ENCODE data around the gene NUP62CL. TPM values are rescaled to one million over a fixed set of nuclear protein-coding genes. Genes with fewer than 3 reads are reported as not detected.
"Not testable (repeated sequence)": the region's sequence is repeated elsewhere in the genome, so short reads cannot be mapped to it uniquely, and the experiment has no call there.

NUP62CL gene
- 1 to 10 TPM; 1.1 to 1.8 TPM for total RNA-seq

GRCh38 chrX:107205770-107206696 lies at the start of gene NUP62CL, which contains the start of gene DNAAF6:
Gene NUP62CL (minus strand): TSS chrX:107206433. CDS start chrX:107175146, 31,287 bp downstream.
Gene DNAAF6 (plus strand): TSS chrX:107206611. CDS start chrX:107212876, 6,265 bp downstream.
- Mint-ChIP-seq H3K36me3 (no peaks in the 10 kb centered on the region), H3K9me3 (no peaks in the 10 kb centered on the region), H3K4me1 (ENCODE audit: low read depth in 2 of 2) (peaks cover 0 to 6% of the 10 kb centered on the region in 2 donors), H3K4me3 (peak within 1 kb of the TSS; percentile 85), H3K27me3 (peaks cover 0 to 6% of the 10 kb centered on the region in 2 donors), H3K27ac (peak within 1 kb of the TSS in 1 of 2 donors; percentile 46)
- DNase-seq (ENCODE audit: low spot score) (peak; percentile 65), ATAC-seq (peak; percentile 93 to 95)

DNA sequence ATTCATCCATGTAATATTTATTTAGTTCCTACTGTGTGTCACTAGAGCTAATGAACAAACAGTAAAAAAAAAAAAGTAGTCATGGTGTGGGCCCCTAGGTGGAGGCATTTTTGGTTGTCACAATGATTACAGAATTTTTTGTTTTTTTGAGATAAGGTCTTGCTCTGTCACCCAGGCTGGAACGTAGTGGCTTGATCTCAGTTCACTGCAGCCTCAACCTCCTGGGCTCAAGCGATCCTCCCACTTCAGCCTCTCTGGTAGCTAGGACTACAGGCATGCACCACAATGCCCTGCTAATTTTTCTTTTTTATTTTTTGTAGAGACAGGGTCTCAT lies 22.2 kb upstream of the NUP62CL start:
- Mint-ChIP-seq H3K27me3 (peaks cover 26 to 27% of the 10 kb centered on the region in 2 donors), H3K4me3 (no peak overlapping the region), H3K27ac (no peak overlapping the region), H3K9me3 (no peaks in the 10 kb centered on the region), H3K4me1 (ENCODE audit: low read depth in 2 of 2) (no peaks in the 10 kb centered on the region), H3K36me3 (no peaks in the 10 kb centered on the region)
- no peak for ATAC-seq
- DNase-seq (ENCODE audit: low spot score) = no peak

DNA sequence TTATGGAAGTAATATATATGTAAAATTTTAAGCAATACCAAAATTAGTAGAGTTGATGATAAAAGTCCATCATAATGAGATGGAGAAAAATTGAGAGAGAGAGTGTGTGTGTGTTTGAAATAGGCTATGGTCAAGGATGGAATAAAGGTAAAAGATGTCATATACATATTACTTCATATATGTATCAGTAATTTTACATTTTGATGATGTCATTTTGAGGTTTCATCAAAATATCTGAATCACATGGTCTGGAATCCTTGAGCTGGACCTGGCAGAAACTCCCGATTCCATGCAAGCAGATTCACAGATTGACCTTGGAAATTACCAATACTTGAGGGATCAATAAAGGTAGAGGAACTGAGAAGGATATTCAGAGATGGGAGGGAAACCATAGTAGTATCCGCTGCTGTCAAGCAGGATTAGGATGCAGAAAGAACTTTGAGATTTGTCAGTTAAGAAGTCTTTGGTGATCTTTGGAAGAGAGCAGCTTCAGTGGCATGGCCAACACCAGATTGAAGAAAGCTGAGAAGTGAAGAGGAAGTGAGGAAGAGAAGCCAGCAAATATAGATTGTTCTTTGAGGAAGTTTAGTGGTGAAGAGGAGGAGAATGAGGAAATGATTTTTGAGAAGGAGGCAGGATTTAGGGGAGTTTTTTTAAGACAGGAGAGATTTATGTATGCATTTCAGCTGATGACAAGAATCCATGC lies 21.7 kb upstream of the NUP62CL start:
- no peak overlapping the region for H3K27ac Mint-ChIP-seq
- H3K4me3 Mint-ChIP-seq = no peak overlapping the region
- ATAC-seq (no peak), DNase-seq (ENCODE audit: low spot score) (no peak)
- no peaks in the 10 kb centered on the region for H3K36me3 Mint-ChIP-seq
- H3K9me3 Mint-ChIP-seq = no peaks in the 10 kb centered on the region
- H3K4me1 Mint-ChIP-seq (ENCODE audit: low read depth in 2 of 2) = no peaks in the 10 kb centered on the region
- H3K27me3 Mint-ChIP-seq = peaks cover 22 to 29% of the 10 kb centered on the region in 2 donors

DNA sequence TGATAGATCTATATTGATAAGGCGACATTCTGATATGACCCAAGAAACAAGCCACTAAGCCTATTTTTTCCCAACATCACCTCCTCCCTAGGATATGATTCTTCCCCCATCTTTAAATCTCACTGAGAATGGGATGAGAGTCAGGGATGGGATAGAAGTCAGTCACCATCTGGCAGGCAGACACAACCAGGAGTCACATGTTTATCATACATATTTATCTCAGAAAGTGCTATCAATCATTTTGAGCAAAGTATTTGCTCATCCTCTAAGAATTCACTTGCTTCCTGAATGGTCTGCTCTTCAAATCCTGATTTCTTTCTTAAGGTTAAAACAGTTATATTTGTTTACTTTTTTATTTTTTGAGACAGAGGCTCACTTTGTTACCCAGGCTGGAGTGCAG lies 20.5 kb upstream of the NUP62CL start:
- Mint-ChIP-seq H3K9me3 (no peaks in the 10 kb centered on the region), H3K4me3 (no peak overlapping the region), H3K36me3 (no peaks in the 10 kb centered on the region), H3K27ac (no peak overlapping the region), H3K4me1 (ENCODE audit: low read depth in 2 of 2) (no peaks in the 10 kb centered on the region), H3K27me3 (peaks cover 17 to 28% of the 10 kb centered on the region in 2 donors)
- no peak for ATAC-seq
- no peak for DNase-seq (ENCODE audit: low spot score)

DNA sequence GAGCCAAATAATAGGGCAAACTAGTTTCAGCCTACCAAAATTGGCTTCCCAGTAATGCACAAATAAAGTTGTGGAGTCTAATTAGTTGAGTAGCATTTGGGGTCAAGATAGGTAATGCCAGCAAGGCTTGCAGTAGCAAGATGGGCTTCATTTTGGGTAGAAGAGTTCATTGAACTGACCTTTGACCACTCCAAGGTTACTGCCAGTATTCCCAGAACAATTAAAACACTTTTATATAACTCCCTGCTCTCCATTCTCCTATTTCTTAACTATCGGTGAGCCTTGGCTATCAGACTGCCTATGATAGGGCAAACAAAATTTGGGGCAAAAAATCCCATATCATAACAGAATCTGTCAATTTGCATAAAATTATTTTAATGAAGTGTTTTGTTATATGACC lies 7.2 kb upstream of the NUP62CL start:
- Mint-ChIP-seq H3K9me3 (no peaks in the 10 kb centered on the region), H3K4me3 (no peak overlapping the region), H3K4me1 (ENCODE audit: low read depth in 2 of 2) (no peaks in the 10 kb centered on the region), H3K36me3 (no peaks in the 10 kb centered on the region), H3K27me3 (peaks cover 19 to 28% of the 10 kb centered on the region in 2 donors), H3K27ac (no peak overlapping the region)
- no peak for DNase-seq (ENCODE audit: low spot score)
- ATAC-seq = no peak

- ATAC-seq = no peak
- H3K27ac Mint-ChIP-seq = no peak overlapping the region
- H3K4me1 Mint-ChIP-seq (ENCODE audit: low read depth in 2 of 2) = peaks cover 0 to 6% of the 10 kb centered on the region in 2 donors
- H3K27me3 Mint-ChIP-seq = peaks cover 7 to 14% of the 10 kb centered on the region in 2 donors
- H3K9me3 Mint-ChIP-seq = no peaks in the 10 kb centered on the region
- no peaks in the 10 kb centered on the region for H3K36me3 Mint-ChIP-seq
- DNase-seq (ENCODE audit: low spot score) = no peak
- H3K4me3 Mint-ChIP-seq = no peak overlapping the region
Measured at GRCh38 chrX:107207943-107208342, 1.7 kb upstream of the NUP62CL start.

DNA sequence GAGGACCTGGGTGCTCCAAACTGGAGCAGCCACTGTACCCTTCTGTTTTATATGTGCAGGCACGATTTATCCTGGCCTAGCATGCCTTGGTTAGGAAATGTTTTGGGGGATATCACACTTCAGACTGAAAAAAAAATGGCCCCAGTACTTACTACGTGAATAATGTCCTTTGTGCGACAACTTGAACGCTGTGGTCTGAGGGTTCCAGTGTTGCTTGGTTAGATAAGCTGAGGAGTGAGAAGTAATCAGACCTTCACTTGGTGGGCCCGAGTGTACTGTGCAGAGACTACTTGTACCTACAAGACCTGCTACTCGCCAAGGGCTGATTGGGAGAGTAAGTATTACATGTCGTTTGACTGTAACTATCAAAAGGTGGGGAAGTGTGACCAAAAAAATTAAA lies 856 bp upstream of the NUP62CL start:
- H3K4me1 Mint-ChIP-seq (ENCODE audit: low read depth in 2 of 2) = peaks cover 0 to 6% of the 10 kb centered on the region in 2 donors
- ATAC-seq (no peak), DNase-seq (ENCODE audit: low spot score) (no peak)
- H3K9me3 Mint-ChIP-seq = no peaks in the 10 kb centered on the region
- H3K27me3 Mint-ChIP-seq = peaks cover 0 to 6% of the 10 kb centered on the region in 2 donors
- H3K36me3 Mint-ChIP-seq = no peaks in the 10 kb centered on the region
- H3K4me3 Mint-ChIP-seq = no peak overlapping the region
- no peak overlapping the region for H3K27ac Mint-ChIP-seq

GRCh38 chrX:107206697-107207065 lies 448 bp upstream of the NUP62CL start:
- H3K27me3 Mint-ChIP-seq = peaks cover 0 to 6% of the 10 kb centered on the region in 2 donors
- peaks cover 0 to 6% of the 10 kb centered on the region in 2 donors for H3K4me1 Mint-ChIP-seq (ENCODE audit: low read depth in 2 of 2)
- DNase-seq (ENCODE audit: low spot score) (no peak), ATAC-seq (no peak)
- H3K36me3 Mint-ChIP-seq = no peaks in the 10 kb centered on the region
- H3K27ac Mint-ChIP-seq = no peak overlapping the region
- H3K9me3 Mint-ChIP-seq = no peaks in the 10 kb centered on the region
- H3K4me3 Mint-ChIP-seq = peak overlapping the region; percentile 85

DNA sequence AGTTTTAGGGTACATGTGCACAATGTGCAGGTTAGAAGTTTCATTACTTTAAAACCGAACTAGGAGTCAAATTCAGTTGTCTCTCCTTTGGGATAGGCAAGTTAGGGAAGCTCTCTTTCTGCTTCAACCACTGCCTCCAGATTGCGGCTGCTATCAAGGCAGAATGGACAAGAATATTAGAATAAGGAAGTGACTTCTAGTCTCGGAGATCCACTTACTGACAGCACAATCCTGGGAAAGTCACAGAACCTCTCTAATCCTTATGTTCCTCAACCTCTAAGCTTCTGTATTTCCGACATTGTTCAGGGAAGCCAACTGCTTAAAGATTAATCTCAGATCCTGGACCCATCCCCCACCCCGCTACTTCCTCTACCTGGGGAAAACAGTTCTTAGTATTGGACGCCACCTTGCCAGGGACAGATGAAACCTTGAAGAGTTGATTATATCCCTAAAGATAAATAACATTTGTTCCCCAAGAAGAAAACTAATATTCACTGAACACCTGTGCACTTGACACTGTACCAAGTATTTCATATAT lies 2.1 kb downstream of the NUP62CL start:
- no peaks in the 10 kb centered on the region for H3K36me3 Mint-ChIP-seq
- H3K9me3 Mint-ChIP-seq = no peaks in the 10 kb centered on the region
- ATAC-seq = no peak
- no peak for DNase-seq (ENCODE audit: low spot score)
- H3K4me1 Mint-ChIP-seq (ENCODE audit: low read depth in 2 of 2) = peaks cover 0 to 6% of the 10 kb centered on the region in 2 donors
- peaks cover 0 to 12% of the 10 kb centered on the region in 2 donors for H3K27me3 Mint-ChIP-seq
- H3K27ac Mint-ChIP-seq = no peak overlapping the region
- no peak overlapping the region for H3K4me3 Mint-ChIP-seq

DNA sequence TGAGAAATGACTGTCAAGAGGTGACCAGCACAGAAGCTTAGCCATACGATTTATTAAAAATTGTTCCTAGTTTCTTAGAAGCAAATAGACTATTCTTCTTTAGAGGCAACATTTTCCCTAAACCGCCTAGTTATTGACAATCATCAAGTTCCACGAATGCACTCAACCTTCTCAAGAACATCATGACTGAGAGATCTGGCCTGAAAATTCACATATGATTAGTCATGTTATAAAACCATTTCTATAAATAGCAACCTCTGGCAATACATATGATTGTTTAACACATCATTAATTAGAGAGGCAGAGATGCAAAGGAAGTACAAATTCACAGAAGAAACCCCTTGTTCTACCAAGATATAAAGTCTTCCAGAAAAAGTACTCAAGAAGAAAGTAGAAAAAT lies 6.7 kb downstream of the NUP62CL start:
- no peak overlapping the region for H3K27ac Mint-ChIP-seq
- no peaks in the 10 kb centered on the region for H3K9me3 Mint-ChIP-seq
- DNase-seq (ENCODE audit: low spot score) (no peak), ATAC-seq (no peak)
- no peaks in the 10 kb centered on the region for H3K36me3 Mint-ChIP-seq
- H3K27me3 Mint-ChIP-seq = peaks cover 0 to 17% of the 10 kb centered on the region in 2 donors
- no peak overlapping the region for H3K4me3 Mint-ChIP-seq
- no peaks in the 10 kb centered on the region for H3K4me1 Mint-ChIP-seq (ENCODE audit: low read depth in 2 of 2)

DNA sequence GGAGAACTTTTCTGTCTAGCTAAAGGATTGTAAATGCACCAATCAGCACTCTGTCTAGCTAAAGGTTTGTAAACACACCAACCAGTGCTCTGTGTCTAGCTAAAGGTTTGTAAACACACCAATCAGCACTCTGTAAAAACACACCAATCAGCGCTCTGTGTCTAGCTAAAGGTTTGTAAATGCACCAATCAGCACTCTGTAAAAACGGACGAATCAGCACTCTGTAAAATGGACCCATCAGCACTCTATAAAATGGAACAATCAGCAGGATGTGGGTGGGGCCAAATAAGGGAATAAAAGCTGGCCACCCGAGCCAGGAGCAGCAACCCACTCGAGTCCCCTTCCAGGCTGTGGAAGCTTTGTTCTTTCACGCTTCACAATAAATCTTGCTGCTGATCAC lies 8.2 kb downstream of the NUP62CL start:
- not testable (repeated sequence) for ATAC-seq; H3K9me3 Mint-ChIP-seq; H3K27ac Mint-ChIP-seq; H3K36me3 Mint-ChIP-seq; H3K4me1 Mint-ChIP-seq (ENCODE audit: low read depth in 2 of 2); DNase-seq (ENCODE audit: low spot score); H3K4me3 Mint-ChIP-seq
- H3K27me3 Mint-ChIP-seq = peaks cover 0 to 18% of the 10 kb centered on the region in 2 donors

- no peaks in the 10 kb centered on the region for H3K9me3 Mint-ChIP-seq
Measured at GRCh38 chrX:107197319-107197718, 8.9 kb downstream of the NUP62CL start.

GRCh38 chrX:107171369-107172102 lies 34.7 kb downstream of the NUP62CL start:
- no peak for ATAC-seq
- Mint-ChIP-seq H3K27ac (no peak overlapping the region), H3K4me1 (ENCODE audit: low read depth in 2 of 2) (peaks cover 6 to 7% of the 10 kb centered on the region in 2 donors), H3K9me3 (no peaks in the 10 kb centered on the region), H3K4me3 (no peak overlapping the region), H3K27me3 (peaks cover 13 to 29% of the 10 kb centered on the region in 2 donors), H3K36me3 (no peaks in the 10 kb centered on the region)
- no peak for DNase-seq (ENCODE audit: low spot score)

More at GRCh38 chrX:107197319-107197718, 8.9 kb downstream of the NUP62CL start:
- peaks cover 0 to 18% of the 10 kb centered on the region in 2 donors for H3K27me3 Mint-ChIP-seq
- no peak overlapping the region for H3K4me3 Mint-ChIP-seq
- no peaks in the 10 kb centered on the region for H3K4me1 Mint-ChIP-seq (ENCODE audit: low read depth in 2 of 2)
- no peaks in the 10 kb centered on the region for H3K36me3 Mint-ChIP-seq
- ATAC-seq (no peak), DNase-seq (ENCODE audit: low spot score) (no peak)
- H3K27ac Mint-ChIP-seq = no peak overlapping the region

Measured in natural killer cell treated with Interleukin-12 subunit alpha and Interleukin-12 subunit beta and Interleukin-15 and Interleukin-18, amount 100 ng/mL, for 72 hours (primary cell).